Activated CD4-positive, alpha-beta T cell treated with anti-CD3 and anti-CD28 coated beads for 24 hours (primary cell): Measurements from ENCODE around the gene SAFB.

Experiments
- DNase-seq, 2 donors: peaks; one replicate each; pipeline ENCODE4 v3.0.0-alpha.2; 2020; ENCODE audit warnings: low read depth in 2 of 2

SAFB gene

GRCh38 chr19:5666921-5667610 is 44.2 kb downstream of the SAFB start:
- DNase-seq, result no peak

- DNase-seq, result no peak
These were observed 44.9 kb downstream of the SAFB start for GRCh38 chr19:5667751-5668271.

GRCh38 chr19:5669212-5669611 is 46.3 kb downstream of the SAFB start:
- DNase-seq, result no peak

GRCh38 chr19:5671600-5671999 is 48.7 kb downstream of the SAFB start:
- no peak for DNase-seq

GRCh38 chr19:5672708-5673459 is 50.0 kb downstream of the SAFB start:
- no peak for DNase-seq

- DNase-seq, result no peak
These were observed 50.9 kb downstream of the SAFB start for GRCh38 chr19:5673752-5674151.

- no peak for DNase-seq
These were observed 51.8 kb downstream of the SAFB start for GRCh38 chr19:5674714-5675113.

GRCh38 chr19:5676105-5676771 is 53.4 kb downstream of the SAFB start:
- no peak for DNase-seq

- DNase-seq, result no peak
These were observed 53.9 kb downstream of the SAFB start for GRCh38 chr19:5676772-5677105.

- no peak for DNase-seq
These were observed 54.3 kb downstream of the SAFB start for GRCh38 chr19:5677136-5677535.

GRCh38 chr19:5677580-5677979 is 54.7 kb downstream of the SAFB start:
- no peak for DNase-seq

GRCh38 chr19:5678071-5678718 is 55.3 kb downstream of the SAFB start:
- no peak for DNase-seq

- no peak for DNase-seq
These were observed 56.6 kb downstream of the SAFB start for GRCh38 chr19:5679289-5680083.

GRCh38 chr19:5680084-5680436 is 57.2 kb downstream of the SAFB start:
- no peak for DNase-seq

GRCh38 chr19:5680437-5681368 is 57.8 kb downstream of the SAFB start, which contains the start of the genes HSD11B1L and MICOS13:
Gene HSD11B1L (plus strand): TSS chr19:5681027. CDS start chr19:5684833, 3,806 bp downstream.
Gene MICOS13 (minus strand): TSS chr19:5680516. CDS start chr19:5680486, 30 bp downstream.
- DNase-seq, result peak; percentile 95

GRCh38 chr19:5681391-5682106 is 58.7 kb downstream of the SAFB start:
- no peak for DNase-seq

GRCh38 chr19:5682107-5682482 is 59.2 kb downstream of the SAFB start:
- DNase-seq, result no peak

- no peak for DNase-seq
These were observed 60.4 kb downstream of the SAFB start for GRCh38 chr19:5683177-5683886.
